ENCODE data around the gene MAGEL2.

Gene MAGEL2

DNA sequence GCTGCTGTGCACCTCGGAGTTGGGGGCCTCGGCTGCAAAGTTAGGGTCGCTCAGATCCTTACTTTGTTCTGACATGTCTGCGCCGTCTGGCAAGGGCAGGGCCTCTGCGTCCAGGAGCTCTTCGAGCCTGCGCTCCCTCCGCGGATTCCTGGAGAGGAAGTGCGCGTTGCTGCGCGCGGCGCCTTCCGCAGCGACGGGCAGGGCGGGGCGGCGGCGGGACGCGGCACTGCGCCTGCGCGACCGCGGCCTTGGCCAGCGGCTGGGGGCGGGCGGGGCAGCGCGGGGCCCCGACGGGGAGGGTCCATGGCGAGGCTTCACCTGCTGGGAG lies 39.4 kb upstream of the MAGEL2 start, which contains the start of gene NDN:
Gene NDN, minus strand, starts transcription at position 163 of the 328 bp plus-strand sequence. Its CDS starts 88 bp downstream, at position 75.
- no peak within 1 kb of the TSS for H3K4me3 ChIP-seq (ENCODE audit: low read depth in 1 of 2, low read length in 1 of 2)
- no peaks in the 10 kb centered on the region for H3K36me3 ChIP-seq
- no peaks in the 10 kb centered on the region for H3K4me1 ChIP-seq (ENCODE audit: control insufficient read depth in 1 of 2, insufficient read depth in 1 of 2, low read depth in 1 of 2, low read length in 1 of 2)
- peaks cover 22% of the 10 kb centered on the region for H3K27me3 ChIP-seq
- TF ChIP-seq, protein P1, sequence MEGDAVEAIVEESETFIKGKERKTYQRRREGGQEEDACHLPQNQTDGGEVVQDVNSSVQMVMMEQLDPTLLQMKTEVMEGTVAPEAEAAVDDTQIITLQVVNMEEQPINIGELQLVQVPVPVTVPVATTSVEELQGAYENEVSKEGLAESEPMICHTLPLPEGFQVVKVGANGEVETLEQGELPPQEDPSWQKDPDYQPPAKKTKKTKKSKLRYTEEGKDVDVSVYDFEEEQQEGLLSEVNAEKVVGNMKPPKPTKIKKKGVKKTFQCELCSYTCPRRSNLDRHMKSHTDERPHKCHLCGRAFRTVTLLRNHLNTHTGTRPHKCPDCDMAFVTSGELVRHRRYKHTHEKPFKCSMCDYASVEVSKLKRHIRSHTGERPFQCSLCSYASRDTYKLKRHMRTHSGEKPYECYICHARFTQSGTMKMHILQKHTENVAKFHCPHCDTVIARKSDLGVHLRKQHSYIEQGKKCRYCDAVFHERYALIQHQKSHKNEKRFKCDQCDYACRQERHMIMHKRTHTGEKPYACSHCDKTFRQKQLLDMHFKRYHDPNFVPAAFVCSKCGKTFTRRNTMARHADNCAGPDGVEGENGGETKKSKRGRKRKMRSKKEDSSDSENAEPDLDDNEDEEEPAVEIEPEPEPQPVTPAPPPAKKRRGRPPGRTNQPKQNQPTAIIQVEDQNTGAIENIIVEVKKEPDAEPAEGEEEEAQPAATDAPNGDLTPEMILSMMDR (IDR thresholded peaks at IDR 0.05) = no peak
- H3K9me3 ChIP-seq = no peaks in the 10 kb centered on the region
- no peak within 1 kb of the TSS for H3K27ac ChIP-seq

DNA sequence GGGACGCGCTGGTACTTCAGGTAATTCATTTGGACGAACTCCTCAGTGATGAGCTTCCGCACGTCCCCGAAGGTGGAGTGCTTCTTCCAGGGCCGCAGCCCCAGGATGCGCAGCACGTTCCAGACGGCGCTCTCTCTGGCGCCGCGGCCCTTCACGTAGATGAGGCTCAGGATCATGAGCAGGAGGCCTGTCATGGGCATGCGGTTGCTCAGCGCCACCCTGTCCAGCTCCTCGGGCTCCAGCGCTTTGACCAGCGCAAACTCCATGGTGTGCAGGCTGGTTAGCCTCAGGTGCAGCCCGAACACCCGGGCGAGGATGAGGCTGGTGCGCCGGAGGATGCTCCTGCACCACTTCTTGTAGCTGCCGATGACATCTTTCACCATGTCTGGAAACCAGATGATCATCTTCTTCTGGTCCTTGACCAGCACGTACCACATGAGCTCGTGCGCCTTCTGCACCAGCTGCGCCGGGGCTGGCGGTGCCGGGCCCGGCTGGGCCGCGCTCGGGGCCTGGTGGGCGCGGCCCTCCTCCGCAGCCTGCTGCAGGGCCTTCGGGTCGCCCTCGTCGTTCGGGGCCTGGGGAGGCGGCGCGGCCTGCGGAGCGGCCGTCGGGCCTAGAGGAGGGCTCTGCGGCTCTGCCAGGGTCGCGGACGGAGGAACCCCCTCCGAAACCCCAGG lies 38.9 kb upstream of the MAGEL2 start:
- Histone ChIP-seq H3K27ac (no peak overlapping the region), H3K9me3 (no peaks in the 10 kb centered on the region), H3K36me3 (no peaks in the 10 kb centered on the region), H3K4me3 (ENCODE audit: low read depth in 1 of 2, low read length in 1 of 2) (no peak overlapping the region), H3K4me1 (ENCODE audit: control insufficient read depth in 1 of 2, insufficient read depth in 1 of 2, low read depth in 1 of 2, low read length in 1 of 2) (no peaks in the 10 kb centered on the region), H3K27me3 (peaks cover 22% of the 10 kb centered on the region)
- TF ChIP-seq, protein P1 (IDR thresholded peaks at IDR 0.05) = no peak

DNA sequence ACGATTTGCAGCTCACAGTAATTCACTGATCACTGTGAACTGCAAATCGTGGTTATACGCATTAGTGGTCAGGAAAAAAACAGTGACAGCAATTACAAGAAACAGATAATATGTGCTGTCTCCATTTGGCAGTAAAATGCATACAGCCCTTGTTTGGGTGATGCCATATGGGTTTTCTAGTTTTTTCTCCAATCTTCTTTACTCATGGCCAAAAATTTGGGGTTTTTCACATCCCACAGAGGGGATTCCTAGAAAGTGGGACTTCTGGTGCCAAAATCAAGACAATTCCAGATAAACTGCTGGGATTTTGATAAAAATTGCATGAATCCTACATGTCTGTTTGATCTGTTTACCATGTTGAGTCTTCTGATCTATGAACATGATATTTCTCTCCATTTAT lies 23.8 kb upstream of the MAGEL2 start:
- H3K27ac ChIP-seq = no peak overlapping the region
- no peak overlapping the region for H3K4me3 ChIP-seq (ENCODE audit: low read depth in 1 of 2, low read length in 1 of 2)
- TF ChIP-seq, protein P1 (IDR thresholded peaks at IDR 0.05) = no peak
- H3K4me1 ChIP-seq (ENCODE audit: control insufficient read depth in 1 of 2, insufficient read depth in 1 of 2, low read depth in 1 of 2, low read length in 1 of 2) = no peaks in the 10 kb centered on the region
- no peaks in the 10 kb centered on the region for H3K9me3 ChIP-seq
- H3K27me3 ChIP-seq = no peaks in the 10 kb centered on the region
- H3K36me3 ChIP-seq = no peaks in the 10 kb centered on the region

DNA sequence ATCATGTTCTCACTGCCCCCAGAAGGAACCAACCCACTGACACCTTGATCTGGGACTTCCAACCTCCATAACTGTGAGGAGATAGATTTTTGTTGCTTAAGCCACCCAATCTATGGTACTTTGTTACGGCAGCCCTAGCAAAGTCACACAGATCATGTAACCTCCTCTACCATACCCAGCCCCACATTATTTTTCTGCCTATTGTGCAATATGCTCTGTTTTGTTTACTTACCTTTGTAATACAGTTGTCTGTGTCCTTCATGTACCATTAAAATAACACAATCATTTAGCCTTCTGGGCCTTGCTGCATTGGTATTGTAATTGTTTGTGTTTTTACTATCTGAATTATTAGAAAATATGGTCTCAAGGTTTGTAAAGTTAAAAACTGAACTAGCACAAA lies 23.3 kb upstream of the MAGEL2 start:
- no peak overlapping the region for H3K27ac ChIP-seq
- TF ChIP-seq, protein P1 (IDR thresholded peaks at IDR 0.05) = no peak
- H3K4me1 ChIP-seq (ENCODE audit: control insufficient read depth in 1 of 2, insufficient read depth in 1 of 2, low read depth in 1 of 2, low read length in 1 of 2) = no peaks in the 10 kb centered on the region
- no peaks in the 10 kb centered on the region for H3K36me3 ChIP-seq
- no peaks in the 10 kb centered on the region for H3K9me3 ChIP-seq
- H3K4me3 ChIP-seq (ENCODE audit: low read depth in 1 of 2, low read length in 1 of 2) = no peak overlapping the region
- H3K27me3 ChIP-seq = no peaks in the 10 kb centered on the region

DNA sequence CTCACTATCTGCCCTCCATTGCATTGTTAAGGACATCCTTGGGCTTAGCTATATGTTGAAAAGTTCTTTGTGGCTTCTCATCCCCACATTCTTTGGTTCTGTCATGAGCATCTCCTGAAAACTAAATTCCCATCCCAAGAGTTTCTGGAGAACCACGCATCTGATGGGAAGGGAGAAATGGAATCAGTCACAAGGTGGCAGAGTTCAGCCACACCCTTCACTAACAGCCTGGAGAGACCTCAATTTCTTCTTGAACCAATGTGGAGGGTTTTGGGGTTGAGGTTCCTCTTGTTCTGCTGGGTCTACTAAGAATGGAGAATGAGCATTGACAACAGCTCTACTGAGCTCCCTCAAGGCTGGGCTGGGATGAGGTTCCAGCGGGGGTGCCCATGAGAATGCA lies 15.6 kb upstream of the MAGEL2 start:
- Histone ChIP-seq H3K27ac (no peak overlapping the region), H3K27me3 (no peaks in the 10 kb centered on the region), H3K36me3 (no peaks in the 10 kb centered on the region), H3K9me3 (no peaks in the 10 kb centered on the region), H3K4me3 (ENCODE audit: low read depth in 1 of 2, low read length in 1 of 2) (no peak overlapping the region), H3K4me1 (ENCODE audit: control insufficient read depth in 1 of 2, insufficient read depth in 1 of 2, low read depth in 1 of 2, low read length in 1 of 2) (no peaks in the 10 kb centered on the region)
- TF ChIP-seq, protein P1 (IDR thresholded peaks at IDR 0.05) = no peak

Data from neutrophil (primary cell).